Measurements from ENCODE around the gene PCDHGA7.
"Not testable (repeated sequence)": the region's sequence is repeated elsewhere in the genome, so short reads cannot be mapped to it uniquely, and the experiment has no call there.

PCDHGA7 gene

DNA sequence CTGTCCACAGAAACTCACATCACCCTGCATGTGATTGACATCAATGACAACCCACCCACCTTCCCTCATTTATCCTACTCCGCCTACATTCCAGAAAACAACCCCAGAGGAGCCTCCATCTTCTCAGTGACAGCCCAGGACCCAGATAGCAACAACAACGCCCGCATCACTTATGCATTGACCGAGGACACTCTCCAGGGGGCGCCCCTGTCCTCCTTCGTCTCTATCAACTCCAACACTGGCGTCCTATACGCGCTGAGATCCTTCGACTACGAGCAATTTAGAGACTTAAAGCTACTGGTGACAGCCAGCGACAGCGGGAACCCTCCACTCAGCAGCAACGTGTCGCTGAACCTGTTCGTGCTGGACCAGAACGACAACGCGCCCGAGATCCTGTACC, 37.2 kb upstream of the PCDHGA7 start:
- POLR2A ChIA-PET (ENCODE audit: low non-redundant PET), result no interaction called here
- CTCF ChIA-PET, result no interaction called here
- no peak overlapping the region for H3K27ac ChIP-seq
- TF ChIP-seq, protein P1, sequence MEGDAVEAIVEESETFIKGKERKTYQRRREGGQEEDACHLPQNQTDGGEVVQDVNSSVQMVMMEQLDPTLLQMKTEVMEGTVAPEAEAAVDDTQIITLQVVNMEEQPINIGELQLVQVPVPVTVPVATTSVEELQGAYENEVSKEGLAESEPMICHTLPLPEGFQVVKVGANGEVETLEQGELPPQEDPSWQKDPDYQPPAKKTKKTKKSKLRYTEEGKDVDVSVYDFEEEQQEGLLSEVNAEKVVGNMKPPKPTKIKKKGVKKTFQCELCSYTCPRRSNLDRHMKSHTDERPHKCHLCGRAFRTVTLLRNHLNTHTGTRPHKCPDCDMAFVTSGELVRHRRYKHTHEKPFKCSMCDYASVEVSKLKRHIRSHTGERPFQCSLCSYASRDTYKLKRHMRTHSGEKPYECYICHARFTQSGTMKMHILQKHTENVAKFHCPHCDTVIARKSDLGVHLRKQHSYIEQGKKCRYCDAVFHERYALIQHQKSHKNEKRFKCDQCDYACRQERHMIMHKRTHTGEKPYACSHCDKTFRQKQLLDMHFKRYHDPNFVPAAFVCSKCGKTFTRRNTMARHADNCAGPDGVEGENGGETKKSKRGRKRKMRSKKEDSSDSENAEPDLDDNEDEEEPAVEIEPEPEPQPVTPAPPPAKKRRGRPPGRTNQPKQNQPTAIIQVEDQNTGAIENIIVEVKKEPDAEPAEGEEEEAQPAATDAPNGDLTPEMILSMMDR (conservative IDR thresholded peaks at IDR 0.05; ENCODE audit: low read depth), result no peak
- no peak for DNase-seq (ENCODE audit: low spot score)

DNA sequence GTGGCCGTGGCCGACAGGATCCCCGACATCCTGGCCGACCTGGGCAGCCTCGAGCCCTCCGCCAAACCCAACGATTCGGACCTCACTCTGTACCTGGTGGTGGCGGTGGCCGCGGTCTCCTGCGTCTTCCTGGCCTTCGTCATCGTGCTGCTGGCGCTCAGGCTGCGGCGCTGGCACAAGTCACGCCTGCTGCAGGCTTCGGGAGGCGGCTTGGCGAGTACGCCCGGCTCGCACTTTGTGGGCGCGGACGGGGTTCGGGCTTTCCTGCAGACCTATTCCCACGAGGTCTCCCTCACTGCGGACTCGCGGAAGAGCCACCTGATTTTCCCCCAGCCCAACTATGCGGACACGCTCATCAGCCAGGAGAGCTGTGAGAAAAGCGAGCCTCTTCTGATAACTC, 36.5 kb upstream of the PCDHGA7 start:
- POLR2A ChIA-PET (ENCODE audit: low non-redundant PET); H3K27ac ChIP-seq; DNase-seq (ENCODE audit: low spot score): not testable (repeated sequence)
- CTCF ChIA-PET, result interaction anchor here (0.6 kb wide), 1 partner anchor 1682 kb away, joined by 3 read pairs; no protein-coding TSS in a partner anchor

DNA sequence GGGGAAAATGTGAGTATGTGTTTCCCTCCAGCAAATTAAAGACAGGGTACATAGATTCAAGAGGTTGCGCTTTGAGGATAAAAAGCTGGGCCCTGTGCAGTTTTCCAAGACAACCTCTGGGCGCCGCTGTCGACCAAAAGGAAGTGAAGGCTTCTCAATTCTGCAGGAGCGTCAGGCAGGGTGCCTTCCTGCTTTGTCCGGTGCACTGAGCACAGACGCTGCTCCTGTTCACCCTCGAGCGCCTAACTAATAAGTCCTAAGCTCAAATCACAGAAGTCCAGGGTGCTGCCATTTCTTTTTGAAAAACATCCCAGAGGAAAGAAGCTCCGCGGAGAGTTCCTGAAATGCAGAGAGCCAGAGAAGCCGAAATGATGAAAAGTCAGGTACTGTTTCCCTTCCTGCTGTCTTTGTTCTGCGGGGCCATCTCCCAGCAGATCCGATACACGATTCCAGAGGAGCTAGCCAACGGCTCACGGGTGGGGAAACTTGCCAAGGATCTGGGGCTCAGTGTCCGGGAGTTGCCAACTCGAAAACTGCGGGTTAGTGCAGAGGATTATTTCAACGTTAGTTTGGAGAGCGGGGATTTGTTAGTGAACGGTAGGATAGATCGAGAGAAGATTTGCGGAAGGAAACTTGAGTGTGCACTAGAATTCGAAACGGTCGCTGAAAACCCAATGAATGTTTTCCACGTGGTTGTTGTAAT, 32.5 kb upstream of the PCDHGA7 start, which contains the start of gene PCDHGB1:
Gene PCDHGB1 (plus strand): TSS at position 183 of the 703 bp plus-strand sequence. CDS start 162 bp downstream, at position 345.
- ChIA-PET POLR2A (ENCODE audit: low non-redundant PET) (interaction anchor here (0.7 kb wide), 1 partner anchor 29 kb away, joined by 3 read pairs; the partner anchor contains the start of gene TAF7), CTCF (interaction anchor here (0.6 to 1.2 kb wide), 9 partner anchors 10 to 311 kb away, joined by 3 to 4 read pairs (median 3); partner anchors contain the start of genes PCDHB10, PCDHB11, PCDHGB2 and PCDHGB3)
- peak; percentile 35 for DNase-seq (ENCODE audit: low spot score)
- TF ChIP-seq, protein P1 (conservative IDR thresholded peaks at IDR 0.05; ENCODE audit: low read depth), result peak; percentile 22; the same call in 1 of the 2 replicates
- H3K27ac ChIP-seq, result no peak within 1 kb of the TSS

DNA sequence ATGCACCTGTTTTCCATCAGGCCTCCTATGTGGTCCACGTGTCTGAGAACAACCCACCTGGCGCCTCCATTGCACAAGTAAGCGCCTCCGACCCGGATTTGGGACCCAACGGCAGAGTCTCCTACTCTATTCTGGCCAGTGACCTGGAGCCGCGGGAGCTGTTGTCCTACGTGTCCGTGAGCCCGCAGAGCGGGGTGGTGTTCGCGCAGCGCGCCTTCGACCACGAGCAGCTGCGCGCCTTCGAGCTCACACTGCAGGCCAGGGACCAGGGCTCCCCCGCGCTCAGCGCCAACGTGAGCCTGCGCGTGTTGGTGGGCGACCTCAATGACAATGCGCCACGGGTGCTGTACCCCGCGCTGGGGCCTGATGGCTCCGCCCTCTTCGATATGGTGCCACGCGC, 31.0 kb upstream of the PCDHGA7 start:
- ChIA-PET POLR2A (ENCODE audit: low non-redundant PET) (no interaction called here), CTCF (no interaction called here)
- DNase-seq (ENCODE audit: low spot score), result no peak
- TF ChIP-seq, protein P1 (conservative IDR thresholded peaks at IDR 0.05; ENCODE audit: low read depth), result no peak
- H3K27ac ChIP-seq, result no peak overlapping the region

GRCh38 chr5:141354900-141355469, 27.6 kb upstream of the PCDHGA7 start, which contains the start of gene PCDHGA4:
Gene PCDHGA4, plus strand, starts transcription at chr5:141355021. Its CDS starts 87 bp downstream, at chr5:141355108.
- ChIA-PET POLR2A (ENCODE audit: low non-redundant PET) (no interaction called here), CTCF (interaction anchor here (0.6 to 2.6 kb wide), 4 partner anchors 11 to 735 kb away, joined by 3 to 8 read pairs (median 4); partner anchors contain the start of gene PCDHGA3)
- no peak within 1 kb of the TSS for H3K27ac ChIP-seq
- TF ChIP-seq, protein P1 (conservative IDR thresholded peaks at IDR 0.05; ENCODE audit: low read depth), result peak; percentile 31; the same call in 1 of the 2 replicates
- DNase-seq (ENCODE audit: low spot score), result no peak

- TF ChIP-seq, protein P1 (conservative IDR thresholded peaks at IDR 0.05; ENCODE audit: low read depth), result no peak
- ChIA-PET CTCF (interaction anchor here (0.8 to 2.6 kb wide), 4 partner anchors 12 to 182 kb away, joined by 3 to 8 read pairs (median 4); partner anchors contain the start of genes PCDHB14 and PCDHGA3), POLR2A (ENCODE audit: low non-redundant PET) (no interaction called here)
- no peak for DNase-seq (ENCODE audit: low spot score)
- no peak overlapping the region for H3K27ac ChIP-seq
Observed at GRCh38 chr5:141355641-141356040, 26.9 kb upstream of the PCDHGA7 start.
